ENCODE results near the gene HLA-G. TPM values are rescaled to one million over a fixed set of nuclear protein-coding genes. Genes with fewer than 3 reads are reported as not detected.
"Not testable (repeated sequence)": the region's sequence is repeated elsewhere in the genome, so short reads cannot be mapped to it uniquely, and the experiment has no call there.

Gene HLA-G
- not detected for total RNA-seq (ENCODE audit: unreplicated experiment)
- long read RNA-seq: 0 reads

GRCh38 chr6:29827579-29828470 lies at the start of gene HLA-G:
TSS of gene HLA-G (plus strand) at chr6:29827825. CDS start at chr6:29827845, 20 bp downstream.
- Mint-ChIP-seq H3K27me3 (ENCODE audit: unreplicated experiment) (peaks cover 16% of the 10 kb centered on the region), H3K4me1 (ENCODE audit: low read depth, unreplicated experiment) (no peaks in the 10 kb centered on the region), H3K9me3 (ENCODE audit: unreplicated experiment) (peaks cover 7% of the 10 kb centered on the region), H3K4me3 (ENCODE audit: unreplicated experiment) (peak within 1 kb of the TSS; percentile 52), H3K27ac (ENCODE audit: unreplicated experiment) (no peak within 1 kb of the TSS), H3K36me3 (ENCODE audit: unreplicated experiment) (peaks cover 13% of the 10 kb centered on the region)
- no peak for DNase-seq
- TF ChIP-seq, protein P1, sequence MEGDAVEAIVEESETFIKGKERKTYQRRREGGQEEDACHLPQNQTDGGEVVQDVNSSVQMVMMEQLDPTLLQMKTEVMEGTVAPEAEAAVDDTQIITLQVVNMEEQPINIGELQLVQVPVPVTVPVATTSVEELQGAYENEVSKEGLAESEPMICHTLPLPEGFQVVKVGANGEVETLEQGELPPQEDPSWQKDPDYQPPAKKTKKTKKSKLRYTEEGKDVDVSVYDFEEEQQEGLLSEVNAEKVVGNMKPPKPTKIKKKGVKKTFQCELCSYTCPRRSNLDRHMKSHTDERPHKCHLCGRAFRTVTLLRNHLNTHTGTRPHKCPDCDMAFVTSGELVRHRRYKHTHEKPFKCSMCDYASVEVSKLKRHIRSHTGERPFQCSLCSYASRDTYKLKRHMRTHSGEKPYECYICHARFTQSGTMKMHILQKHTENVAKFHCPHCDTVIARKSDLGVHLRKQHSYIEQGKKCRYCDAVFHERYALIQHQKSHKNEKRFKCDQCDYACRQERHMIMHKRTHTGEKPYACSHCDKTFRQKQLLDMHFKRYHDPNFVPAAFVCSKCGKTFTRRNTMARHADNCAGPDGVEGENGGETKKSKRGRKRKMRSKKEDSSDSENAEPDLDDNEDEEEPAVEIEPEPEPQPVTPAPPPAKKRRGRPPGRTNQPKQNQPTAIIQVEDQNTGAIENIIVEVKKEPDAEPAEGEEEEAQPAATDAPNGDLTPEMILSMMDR (IDR thresholded peaks at IDR 0.05; ENCODE audit: partially characterized antibody, unreplicated experiment): no peak

DNA sequence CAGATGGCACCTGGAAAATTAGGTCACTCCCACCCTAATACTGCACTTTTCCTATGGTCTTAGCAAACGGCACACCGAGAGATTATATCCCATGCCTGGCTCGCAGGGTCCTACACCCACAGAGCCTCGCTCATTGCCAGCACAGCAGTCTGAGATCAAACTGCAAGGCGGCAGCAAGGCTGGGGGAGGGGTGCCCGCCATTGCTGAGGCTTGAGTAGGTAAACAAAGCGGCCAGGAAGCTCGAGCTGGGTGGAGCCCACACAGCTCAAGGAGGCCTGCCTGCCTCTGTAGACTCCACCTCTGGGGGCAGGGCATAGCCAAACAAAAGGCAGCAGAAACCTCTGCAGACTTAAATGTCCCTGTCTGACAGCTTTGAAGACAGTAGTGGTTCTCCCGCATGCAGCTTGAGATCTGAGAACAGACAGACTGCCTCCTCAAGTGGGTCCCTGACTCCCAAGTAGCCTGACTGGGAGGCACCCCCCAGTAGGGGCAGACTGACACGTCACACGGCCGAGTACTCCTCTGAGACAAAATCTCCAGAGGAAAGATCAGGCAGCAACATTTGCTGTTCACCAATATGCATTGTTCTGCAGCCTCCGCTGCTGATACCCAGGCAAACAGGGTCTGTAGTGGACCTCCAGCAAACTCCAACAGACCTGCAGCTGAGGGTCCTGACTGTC lies 47.5 kb upstream of the HLA-G start:
- H3K36me3 Mint-ChIP-seq (ENCODE audit: unreplicated experiment); H3K4me3 Mint-ChIP-seq (ENCODE audit: unreplicated experiment); DNase-seq; H3K4me1 Mint-ChIP-seq (ENCODE audit: low read depth, unreplicated experiment); H3K27ac Mint-ChIP-seq (ENCODE audit: unreplicated experiment); H3K9me3 Mint-ChIP-seq (ENCODE audit: unreplicated experiment); H3K27me3 Mint-ChIP-seq (ENCODE audit: unreplicated experiment): not testable (repeated sequence)

- no peak for DNase-seq
- TF ChIP-seq, protein P1 (IDR thresholded peaks at IDR 0.05; ENCODE audit: partially characterized antibody, unreplicated experiment): no peak
- Mint-ChIP-seq H3K4me1 (ENCODE audit: low read depth, unreplicated experiment) (no peaks in the 10 kb centered on the region), H3K36me3 (ENCODE audit: unreplicated experiment) (peaks cover 6% of the 10 kb centered on the region), H3K27ac (ENCODE audit: unreplicated experiment) (no peak overlapping the region), H3K9me3 (ENCODE audit: unreplicated experiment) (peaks cover 3% of the 10 kb centered on the region), H3K4me3 (ENCODE audit: unreplicated experiment) (no peak overlapping the region), H3K27me3 (ENCODE audit: unreplicated experiment) (peaks cover 5% of the 10 kb centered on the region)
Measured at GRCh38 chr6:29789176-29789575, 38.4 kb upstream of the HLA-G start.

- Mint-ChIP-seq H3K9me3 (ENCODE audit: unreplicated experiment) (peaks cover 3% of the 10 kb centered on the region), H3K4me3 (ENCODE audit: unreplicated experiment) (no peak overlapping the region), H3K36me3 (ENCODE audit: unreplicated experiment) (peaks cover 6% of the 10 kb centered on the region), H3K4me1 (ENCODE audit: low read depth, unreplicated experiment) (no peaks in the 10 kb centered on the region), H3K27ac (ENCODE audit: unreplicated experiment) (no peak overlapping the region), H3K27me3 (ENCODE audit: unreplicated experiment) (peaks cover 5% of the 10 kb centered on the region)
- no peak for DNase-seq
- TF ChIP-seq, protein P1 (IDR thresholded peaks at IDR 0.05; ENCODE audit: partially characterized antibody, unreplicated experiment): no peak
Measured at GRCh38 chr6:29790626-29791025, 37.0 kb upstream of the HLA-G start.

DNA sequence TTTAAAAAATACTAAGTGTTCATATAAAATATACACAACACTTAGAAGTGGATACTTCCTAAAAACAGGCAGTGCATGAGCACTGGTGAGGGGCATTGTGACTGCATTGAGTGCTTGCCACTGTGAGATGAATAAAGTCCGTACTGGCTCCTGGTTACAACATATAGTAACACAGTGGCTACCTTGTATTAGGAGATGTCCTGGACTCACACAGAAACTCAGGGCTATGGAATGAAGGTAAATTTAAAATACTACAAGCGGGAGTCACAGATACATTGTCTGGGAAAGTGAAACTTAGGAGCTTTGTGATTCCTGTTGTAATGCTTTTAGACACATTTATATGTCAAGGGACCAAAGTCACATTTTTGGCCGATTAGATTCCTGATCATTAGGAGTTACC lies 36.5 kb upstream of the HLA-G start:
- H3K9me3 Mint-ChIP-seq (ENCODE audit: unreplicated experiment): peaks cover 3% of the 10 kb centered on the region
- peak overlapping the region; percentile 51 for H3K4me3 Mint-ChIP-seq (ENCODE audit: unreplicated experiment)

More for the DNA sequence above, 36.5 kb upstream of the HLA-G start:
- Mint-ChIP-seq H3K4me1 (ENCODE audit: low read depth, unreplicated experiment) (no peaks in the 10 kb centered on the region), H3K27ac (ENCODE audit: unreplicated experiment) (no peak overlapping the region), H3K27me3 (ENCODE audit: unreplicated experiment) (peaks cover 5% of the 10 kb centered on the region), H3K36me3 (ENCODE audit: unreplicated experiment) (peaks cover 6% of the 10 kb centered on the region)
- TF ChIP-seq, protein P1 (IDR thresholded peaks at IDR 0.05; ENCODE audit: partially characterized antibody, unreplicated experiment): no peak
- no peak for DNase-seq
